HL-60 (cell line): Measurements from ENCODE around the gene CAMKMT.

Source experiments
- DNase-seq, 2 experiments: peaks; one replicate each; pipeline ENCODE4 v3.0.0-alpha.2; 2010 to 2020; ENCODE audit warnings: low read depth in 1 of 2, low spot score in 1 of 2
- H3K27ac ChIP-seq: fragments of 250-450 bp; sonication (Bioruptor Pico); replicated peaks from 2 replicates; pipeline ENCODE4 v1.5.1; 2020; ENCODE audit warnings: mild to moderate bottlenecking, moderate library complexity
- H3K27me3 ChIP-seq: fragments of 250-450 bp; sonication (Bioruptor Pico); 2 replicates; pipeline ENCODE4 v1.5.1; 2021; ENCODE audit warnings: mild to moderate bottlenecking, moderate library complexity; ENCODE audit not compliant: insufficient read depth, poor library complexity, severe bottlenecking
- H3K4me3 ChIP-seq: replicated peaks from 2 replicates; pipeline ENCODE4 v1.5.1; 2011; ENCODE audit warnings: mild to moderate bottlenecking, control low read depth, low read length; ENCODE audit not compliant: insufficient read depth
- GABPA ChIP-seq: IDR thresholded peaks from 2 replicates; pipeline ENCODE4 v1.6.1; 2012; ENCODE audit warnings: low read depth
- POLR2AphosphoS5 ChIP-seq: IDR thresholded peaks from 2 replicates; pipeline ENCODE4 v1.6.1; 2012; ENCODE audit warnings: low read depth
- SPI1 ChIP-seq: IDR thresholded peaks from 2 replicates; pipeline ENCODE4 v1.6.1; 2012; ENCODE audit warnings: low read depth, mild to moderate bottlenecking, borderline replicate concordance
- TF ChIP-seq, protein P1 (sequence below): IDR thresholded peaks from 2 replicates; pipeline ENCODE4 v1.6.1; 2012; ENCODE audit warnings: low read depth; ENCODE audit not compliant: insufficient replicate concordance
- TF ChIP-seq, protein P2 (sequence below): IDR thresholded peaks from one replicate; pipeline ENCODE4 v1.5.1; 2011; ENCODE audit warnings: low read length, control low read depth, inconsistent platforms; ENCODE audit not compliant: insufficient read depth

CAMKMT gene

DNA sequence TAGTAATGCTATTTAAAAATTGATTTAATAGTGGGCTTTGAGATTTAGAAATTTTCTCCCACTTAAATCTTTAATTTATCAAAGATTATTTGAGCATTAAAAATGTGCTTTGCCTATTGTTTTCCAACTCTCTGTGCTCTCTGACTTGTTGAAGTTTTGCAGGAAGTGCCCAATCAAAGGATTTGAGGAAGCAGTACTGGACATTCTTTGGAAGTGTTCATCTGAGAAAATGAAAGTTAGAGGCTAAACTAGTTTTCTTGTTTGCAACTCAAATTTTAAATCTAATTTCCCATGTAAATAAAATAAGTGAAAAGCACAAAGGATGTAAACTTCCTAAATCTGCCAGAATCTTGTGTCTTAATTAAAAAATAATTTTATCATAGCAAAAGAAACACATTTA is 89.1 kb downstream of the CAMKMT start:
- Histone ChIP-seq H3K27me3 (no peaks in the 10 kb centered on the region), H3K27ac (no peak overlapping the region), H3K4me3 (no peak overlapping the region)
- no peak for DNase-seq
- TF ChIP-seq GABPA: no peak
- TF ChIP-seq, protein P1, sequence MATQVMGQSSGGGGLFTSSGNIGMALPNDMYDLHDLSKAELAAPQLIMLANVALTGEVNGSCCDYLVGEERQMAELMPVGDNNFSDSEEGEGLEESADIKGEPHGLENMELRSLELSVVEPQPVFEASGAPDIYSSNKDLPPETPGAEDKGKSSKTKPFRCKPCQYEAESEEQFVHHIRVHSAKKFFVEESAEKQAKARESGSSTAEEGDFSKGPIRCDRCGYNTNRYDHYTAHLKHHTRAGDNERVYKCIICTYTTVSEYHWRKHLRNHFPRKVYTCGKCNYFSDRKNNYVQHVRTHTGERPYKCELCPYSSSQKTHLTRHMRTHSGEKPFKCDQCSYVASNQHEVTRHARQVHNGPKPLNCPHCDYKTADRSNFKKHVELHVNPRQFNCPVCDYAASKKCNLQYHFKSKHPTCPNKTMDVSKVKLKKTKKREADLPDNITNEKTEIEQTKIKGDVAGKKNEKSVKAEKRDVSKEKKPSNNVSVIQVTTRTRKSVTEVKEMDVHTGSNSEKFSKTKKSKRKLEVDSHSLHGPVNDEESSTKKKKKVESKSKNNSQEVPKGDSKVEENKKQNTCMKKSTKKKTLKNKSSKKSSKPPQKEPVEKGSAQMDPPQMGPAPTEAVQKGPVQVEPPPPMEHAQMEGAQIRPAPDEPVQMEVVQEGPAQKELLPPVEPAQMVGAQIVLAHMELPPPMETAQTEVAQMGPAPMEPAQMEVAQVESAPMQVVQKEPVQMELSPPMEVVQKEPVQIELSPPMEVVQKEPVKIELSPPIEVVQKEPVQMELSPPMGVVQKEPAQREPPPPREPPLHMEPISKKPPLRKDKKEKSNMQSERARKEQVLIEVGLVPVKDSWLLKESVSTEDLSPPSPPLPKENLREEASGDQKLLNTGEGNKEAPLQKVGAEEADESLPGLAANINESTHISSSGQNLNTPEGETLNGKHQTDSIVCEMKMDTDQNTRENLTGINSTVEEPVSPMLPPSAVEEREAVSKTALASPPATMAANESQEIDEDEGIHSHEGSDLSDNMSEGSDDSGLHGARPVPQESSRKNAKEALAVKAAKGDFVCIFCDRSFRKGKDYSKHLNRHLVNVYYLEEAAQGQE: no peak
- TF ChIP-seq POLR2AphosphoS5: no peak
- TF ChIP-seq SPI1: no peak
- TF ChIP-seq, protein P2, sequence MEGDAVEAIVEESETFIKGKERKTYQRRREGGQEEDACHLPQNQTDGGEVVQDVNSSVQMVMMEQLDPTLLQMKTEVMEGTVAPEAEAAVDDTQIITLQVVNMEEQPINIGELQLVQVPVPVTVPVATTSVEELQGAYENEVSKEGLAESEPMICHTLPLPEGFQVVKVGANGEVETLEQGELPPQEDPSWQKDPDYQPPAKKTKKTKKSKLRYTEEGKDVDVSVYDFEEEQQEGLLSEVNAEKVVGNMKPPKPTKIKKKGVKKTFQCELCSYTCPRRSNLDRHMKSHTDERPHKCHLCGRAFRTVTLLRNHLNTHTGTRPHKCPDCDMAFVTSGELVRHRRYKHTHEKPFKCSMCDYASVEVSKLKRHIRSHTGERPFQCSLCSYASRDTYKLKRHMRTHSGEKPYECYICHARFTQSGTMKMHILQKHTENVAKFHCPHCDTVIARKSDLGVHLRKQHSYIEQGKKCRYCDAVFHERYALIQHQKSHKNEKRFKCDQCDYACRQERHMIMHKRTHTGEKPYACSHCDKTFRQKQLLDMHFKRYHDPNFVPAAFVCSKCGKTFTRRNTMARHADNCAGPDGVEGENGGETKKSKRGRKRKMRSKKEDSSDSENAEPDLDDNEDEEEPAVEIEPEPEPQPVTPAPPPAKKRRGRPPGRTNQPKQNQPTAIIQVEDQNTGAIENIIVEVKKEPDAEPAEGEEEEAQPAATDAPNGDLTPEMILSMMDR: no peak

DNA sequence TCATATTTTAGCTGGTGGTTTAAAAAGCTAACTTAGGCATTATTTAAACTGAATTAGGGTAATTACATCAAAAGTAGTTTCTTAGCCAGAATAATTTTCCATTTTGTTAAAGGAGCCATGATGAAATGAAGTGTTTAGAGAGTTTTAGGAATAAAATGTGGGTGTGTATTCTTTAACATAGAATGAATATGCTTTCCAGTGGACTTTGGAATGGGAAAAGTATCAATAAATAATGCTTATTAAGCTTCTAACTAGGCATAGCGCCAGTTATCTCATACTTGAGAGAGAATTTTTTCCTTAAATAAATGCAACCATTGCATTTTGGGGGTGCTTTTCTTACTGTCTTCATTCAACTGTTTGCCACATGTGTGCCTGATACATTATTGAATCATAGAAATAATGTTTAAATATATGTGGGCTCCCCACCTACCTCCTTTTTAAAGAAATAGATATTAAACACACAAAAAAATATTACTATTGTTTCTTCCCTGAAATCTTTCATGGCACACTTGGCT is 90.4 kb downstream of the CAMKMT start:
- TF ChIP-seq, protein P2: no peak
- TF ChIP-seq SPI1 (no peak), POLR2AphosphoS5 (no peak), GABPA (no peak)
- TF ChIP-seq, protein P1: no peak
- Histone ChIP-seq H3K27me3 (no peaks in the 10 kb centered on the region), H3K27ac (no peak overlapping the region), H3K4me3 (no peak overlapping the region)
- DNase-seq: no peak

DNA sequence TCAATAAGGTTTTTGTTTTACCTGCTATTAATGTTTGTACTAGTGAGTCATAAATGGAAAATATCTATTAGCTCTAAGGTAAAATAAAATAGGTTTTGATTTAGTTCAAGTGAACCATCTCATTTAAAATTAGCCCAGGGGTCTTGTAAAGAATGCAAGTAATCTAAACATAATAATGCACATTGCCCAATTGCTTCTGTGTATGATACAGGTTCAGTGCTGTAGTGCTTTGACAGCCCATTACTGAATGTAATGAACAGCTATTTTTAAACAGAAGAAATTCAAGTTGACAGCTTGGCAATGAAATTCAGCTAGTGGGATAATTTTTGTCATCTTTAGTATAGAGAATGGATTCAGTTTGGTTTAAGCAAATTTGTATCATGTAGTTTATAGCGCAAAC is 91.5 kb downstream of the CAMKMT start:
- Histone ChIP-seq H3K27ac (no peak overlapping the region), H3K4me3 (no peak overlapping the region), H3K27me3 (no peaks in the 10 kb centered on the region)
- no peak for DNase-seq
- TF ChIP-seq GABPA (no peak), POLR2AphosphoS5 (no peak), SPI1 (no peak)
- TF ChIP-seq, protein P1: no peak
